IPS-18c (cell line): ENCODE results near the gene TRMT1L.

ENCODE experiments used
- H3K4me3 ChIP-seq: 2 replicates; pipeline ENCODE4 v1.7.0; 2013; ENCODE audit warnings: low read depth, mild to moderate bottlenecking, low read length, moderate library complexity; ENCODE audit not compliant: insufficient read depth
- H3K9me3 ChIP-seq: one replicate; pipeline ENCODE4 v1.6.1; 2013; ENCODE audit warnings: mild to moderate bottlenecking, low read length, moderate library complexity; ENCODE audit not compliant: control insufficient read depth, insufficient read depth

Gene TRMT1L

DNA sequence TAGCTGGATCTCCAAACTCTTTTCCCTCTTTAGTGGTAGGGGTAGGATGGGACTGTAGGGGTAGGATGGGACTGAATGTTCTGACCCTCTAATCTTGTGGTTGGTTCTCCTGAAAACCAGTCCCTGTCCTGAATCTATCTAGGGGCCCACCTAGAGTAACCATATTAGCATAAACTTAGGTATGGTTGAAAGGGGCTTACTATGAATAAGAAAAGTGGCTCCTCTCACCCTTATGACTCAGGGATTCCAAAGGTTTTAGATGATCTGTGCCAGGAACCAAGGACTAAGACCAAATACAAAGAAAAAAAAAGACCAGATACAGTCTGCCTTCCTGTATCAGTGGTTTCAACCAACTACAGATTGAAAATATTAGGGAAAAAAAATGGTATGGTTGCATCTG is 82.4 kb downstream of the TRMT1L start:
- H3K9me3 ChIP-seq = no peaks in the 10 kb centered on the region
- H3K4me3 ChIP-seq = no peak overlapping the region

DNA sequence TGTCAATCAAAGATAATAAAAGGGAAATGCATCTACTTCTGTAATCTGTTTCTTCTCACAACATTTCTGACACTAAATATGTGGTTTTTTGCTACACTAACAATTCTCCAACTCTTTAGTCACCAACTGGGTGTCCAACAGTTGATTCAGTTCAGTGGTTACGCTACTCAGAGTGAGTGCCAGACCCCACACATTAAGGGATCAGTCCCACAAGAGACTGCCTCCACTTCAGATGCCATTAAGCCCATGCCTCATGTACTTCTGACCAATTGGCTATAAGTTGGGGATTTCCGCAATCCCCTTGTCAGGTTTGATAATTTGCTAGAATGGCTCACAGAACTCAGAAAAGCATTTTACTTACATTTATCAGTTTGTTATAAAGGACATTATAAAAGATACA is 83.0 kb downstream of the TRMT1L start:
- H3K4me3 ChIP-seq = no peak overlapping the region
- H3K9me3 ChIP-seq = no peaks in the 10 kb centered on the region

DNA sequence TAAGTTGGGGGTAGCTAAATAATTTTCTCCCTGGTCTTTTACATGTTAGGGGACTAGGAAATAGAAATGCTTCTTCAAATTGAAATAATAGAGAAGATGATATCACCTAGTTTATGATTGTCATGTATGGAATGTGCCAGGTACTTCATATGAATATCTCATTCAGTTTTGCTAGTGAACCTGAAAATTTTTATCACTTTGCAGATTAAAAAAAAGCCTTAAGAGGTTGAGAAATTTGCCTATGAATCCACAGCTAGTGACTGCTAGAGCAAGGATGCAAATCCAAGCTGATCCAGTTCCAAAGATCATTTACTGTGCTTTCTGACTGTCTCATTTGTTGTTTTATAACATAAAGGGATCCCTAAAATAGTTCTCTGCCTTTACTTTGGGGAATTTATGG is 86.7 kb downstream of the TRMT1L start:
- H3K9me3 ChIP-seq = no peaks in the 10 kb centered on the region
- H3K4me3 ChIP-seq = no peak overlapping the region

DNA sequence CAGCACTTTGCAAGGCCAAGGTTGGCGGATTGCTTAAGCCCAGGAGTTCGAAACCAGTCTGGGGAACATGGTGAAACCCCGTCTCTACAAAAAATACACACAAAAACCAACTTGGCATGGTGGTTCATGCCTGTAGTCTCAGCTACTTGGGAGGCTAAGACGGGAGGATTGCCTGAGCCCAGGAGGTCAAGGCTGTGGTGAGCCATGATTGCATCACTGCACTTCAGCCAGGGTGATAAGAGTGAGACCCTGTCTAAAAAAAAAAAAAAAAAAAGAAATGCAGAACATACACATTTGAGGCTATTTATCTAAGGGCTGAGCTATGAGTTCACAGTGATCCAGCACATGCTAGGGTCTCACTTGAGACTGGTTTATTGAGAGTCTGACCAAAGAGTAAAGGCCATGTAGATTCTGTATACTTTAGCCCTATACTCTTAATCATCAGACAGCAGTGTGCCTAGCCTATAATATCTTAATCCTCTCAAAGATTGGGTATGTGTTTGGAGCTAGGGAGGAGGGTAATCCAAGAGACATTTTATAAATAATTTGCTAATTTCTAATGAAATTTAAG is 87.5 kb downstream of the TRMT1L start:
- Histone ChIP-seq H3K9me3 (no peaks in the 10 kb centered on the region), H3K4me3 (no peak overlapping the region)

DNA sequence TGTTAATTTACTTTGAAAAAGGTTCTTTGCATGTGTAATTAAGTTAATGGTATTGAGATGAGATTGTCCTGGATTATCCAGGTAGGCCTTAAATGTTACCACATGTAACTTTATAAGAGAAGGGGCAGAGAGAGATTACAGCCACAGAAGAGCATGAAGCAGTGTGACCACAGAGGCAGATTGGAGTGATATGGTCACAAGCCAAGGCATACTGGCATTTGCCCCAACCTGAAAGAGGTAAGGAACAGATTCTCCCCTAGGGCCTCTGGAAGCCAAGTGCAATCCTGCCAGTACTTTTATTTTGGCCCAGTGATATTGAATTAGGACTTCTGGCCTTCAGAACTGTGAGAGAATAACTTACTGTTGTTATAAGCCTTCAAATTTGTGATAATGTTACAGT is 88.4 kb downstream of the TRMT1L start:
- H3K9me3 ChIP-seq = no peaks in the 10 kb centered on the region
- no peak overlapping the region for H3K4me3 ChIP-seq
